ENCODE results near the gene FBXL19. TPM values are rescaled to one million over a fixed set of nuclear protein-coding genes. Genes with fewer than 3 reads are reported as not detected.

FBXL19 gene
- total and polyA plus RNA-seq, 2 of the 13 experiments (the other 11 are each of a cell fraction or from before 2014, with no cell fraction given): 6.0 to 13.7 TPM

DNA sequence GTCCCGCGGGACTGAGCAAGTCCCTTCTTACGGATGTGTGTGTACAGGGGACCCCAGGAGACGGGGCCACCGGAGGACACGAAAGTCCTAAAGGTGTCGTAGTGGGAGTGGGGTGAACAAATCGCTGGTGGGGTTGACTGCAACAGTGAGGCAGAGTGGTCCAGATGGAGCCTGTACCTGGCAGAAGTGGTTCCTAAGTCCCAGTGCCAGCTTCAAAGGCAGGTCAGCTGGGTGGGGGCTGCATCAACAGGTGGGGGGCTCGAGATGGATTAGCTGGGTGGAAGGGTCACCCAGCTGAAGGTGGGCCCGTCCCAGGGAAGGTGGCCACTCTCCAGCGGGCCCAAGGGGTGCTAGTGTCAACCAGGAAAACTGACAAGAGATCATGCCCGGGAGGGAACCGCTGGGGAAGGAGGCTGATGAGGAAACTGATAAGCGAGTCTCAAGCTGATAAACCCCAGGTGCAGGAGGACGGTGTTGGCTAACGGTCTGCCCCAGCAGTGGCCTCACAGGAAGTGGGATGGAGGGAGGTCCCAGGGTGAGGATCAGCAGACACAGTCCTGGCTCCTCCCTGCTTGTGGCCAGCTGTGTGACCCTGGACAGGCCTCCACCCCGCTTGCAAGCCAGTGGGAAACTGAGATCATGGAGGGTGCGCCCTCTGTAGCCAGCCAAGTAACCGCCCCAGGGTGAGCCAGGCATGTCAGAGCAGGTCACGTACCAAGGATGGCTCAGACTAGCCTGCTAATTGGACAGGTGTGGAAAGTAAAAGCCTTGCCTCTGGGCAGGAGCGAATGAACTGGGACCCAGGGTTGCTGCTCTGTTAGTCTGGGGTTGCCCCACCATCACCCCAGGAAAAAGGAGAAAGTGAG is 26.5 kb downstream of the FBXL19 start (continued):
- TF ChIP-seq ZNF20 (CRISPR knock-in tag; IDR thresholded peaks at IDR 0.05) (no peak), MAX (IDR thresholded peaks at IDR 0.05) (peak; percentile 56; the same call in 1 of the 2 replicates), ZSCAN25 (CRISPR knock-in tag; IDR thresholded peaks at IDR 0.05) (peak; percentile 79; the same call in 1 of the 2 replicates), SP1 (IDR thresholded peaks at IDR 0.05) (no peak), SP1 (CRISPR knock-in tag; IDR thresholded peaks at IDR 0.05) (peak; percentile 84), SALL2 (CRISPR knock-in tag; IDR thresholded peaks at IDR 0.05) (0 out of 2 replicates have a peak, but pooled peaks have one; percentile 48), ZBTB4 (CRISPR knock-in tag; IDR thresholded peaks at IDR 0.05; ENCODE audit: borderline replicate concordance) (peak; percentile 84; the same call in 1 of the 2 replicates), ZNF251 (CRISPR knock-in tag; IDR thresholded peaks at IDR 0.05) (peak; percentile 93)
- TF ChIP-seq, protein P1, sequence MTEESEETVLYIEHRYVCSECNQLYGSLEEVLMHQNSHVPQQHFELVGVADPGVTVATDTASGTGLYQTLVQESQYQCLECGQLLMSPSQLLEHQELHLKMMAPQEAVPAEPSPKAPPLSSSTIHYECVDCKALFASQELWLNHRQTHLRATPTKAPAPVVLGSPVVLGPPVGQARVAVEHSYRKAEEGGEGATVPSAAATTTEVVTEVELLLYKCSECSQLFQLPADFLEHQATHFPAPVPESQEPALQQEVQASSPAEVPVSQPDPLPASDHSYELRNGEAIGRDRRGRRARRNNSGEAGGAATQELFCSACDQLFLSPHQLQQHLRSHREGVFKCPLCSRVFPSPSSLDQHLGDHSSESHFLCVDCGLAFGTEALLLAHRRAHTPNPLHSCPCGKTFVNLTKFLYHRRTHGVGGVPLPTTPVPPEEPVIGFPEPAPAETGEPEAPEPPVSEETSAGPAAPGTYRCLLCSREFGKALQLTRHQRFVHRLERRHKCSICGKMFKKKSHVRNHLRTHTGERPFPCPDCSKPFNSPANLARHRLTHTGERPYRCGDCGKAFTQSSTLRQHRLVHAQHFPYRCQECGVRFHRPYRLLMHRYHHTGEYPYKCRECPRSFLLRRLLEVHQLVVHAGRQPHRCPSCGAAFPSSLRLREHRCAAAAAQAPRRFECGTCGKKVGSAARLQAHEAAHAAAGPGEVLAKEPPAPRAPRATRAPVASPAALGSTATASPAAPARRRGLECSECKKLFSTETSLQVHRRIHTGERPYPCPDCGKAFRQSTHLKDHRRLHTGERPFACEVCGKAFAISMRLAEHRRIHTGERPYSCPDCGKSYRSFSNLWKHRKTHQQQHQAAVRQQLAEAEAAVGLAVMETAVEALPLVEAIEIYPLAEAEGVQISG (CRISPR knock-in tag; IDR thresholded peaks at IDR 0.05): peak; percentile 90
- TF ChIP-seq, protein P2, sequence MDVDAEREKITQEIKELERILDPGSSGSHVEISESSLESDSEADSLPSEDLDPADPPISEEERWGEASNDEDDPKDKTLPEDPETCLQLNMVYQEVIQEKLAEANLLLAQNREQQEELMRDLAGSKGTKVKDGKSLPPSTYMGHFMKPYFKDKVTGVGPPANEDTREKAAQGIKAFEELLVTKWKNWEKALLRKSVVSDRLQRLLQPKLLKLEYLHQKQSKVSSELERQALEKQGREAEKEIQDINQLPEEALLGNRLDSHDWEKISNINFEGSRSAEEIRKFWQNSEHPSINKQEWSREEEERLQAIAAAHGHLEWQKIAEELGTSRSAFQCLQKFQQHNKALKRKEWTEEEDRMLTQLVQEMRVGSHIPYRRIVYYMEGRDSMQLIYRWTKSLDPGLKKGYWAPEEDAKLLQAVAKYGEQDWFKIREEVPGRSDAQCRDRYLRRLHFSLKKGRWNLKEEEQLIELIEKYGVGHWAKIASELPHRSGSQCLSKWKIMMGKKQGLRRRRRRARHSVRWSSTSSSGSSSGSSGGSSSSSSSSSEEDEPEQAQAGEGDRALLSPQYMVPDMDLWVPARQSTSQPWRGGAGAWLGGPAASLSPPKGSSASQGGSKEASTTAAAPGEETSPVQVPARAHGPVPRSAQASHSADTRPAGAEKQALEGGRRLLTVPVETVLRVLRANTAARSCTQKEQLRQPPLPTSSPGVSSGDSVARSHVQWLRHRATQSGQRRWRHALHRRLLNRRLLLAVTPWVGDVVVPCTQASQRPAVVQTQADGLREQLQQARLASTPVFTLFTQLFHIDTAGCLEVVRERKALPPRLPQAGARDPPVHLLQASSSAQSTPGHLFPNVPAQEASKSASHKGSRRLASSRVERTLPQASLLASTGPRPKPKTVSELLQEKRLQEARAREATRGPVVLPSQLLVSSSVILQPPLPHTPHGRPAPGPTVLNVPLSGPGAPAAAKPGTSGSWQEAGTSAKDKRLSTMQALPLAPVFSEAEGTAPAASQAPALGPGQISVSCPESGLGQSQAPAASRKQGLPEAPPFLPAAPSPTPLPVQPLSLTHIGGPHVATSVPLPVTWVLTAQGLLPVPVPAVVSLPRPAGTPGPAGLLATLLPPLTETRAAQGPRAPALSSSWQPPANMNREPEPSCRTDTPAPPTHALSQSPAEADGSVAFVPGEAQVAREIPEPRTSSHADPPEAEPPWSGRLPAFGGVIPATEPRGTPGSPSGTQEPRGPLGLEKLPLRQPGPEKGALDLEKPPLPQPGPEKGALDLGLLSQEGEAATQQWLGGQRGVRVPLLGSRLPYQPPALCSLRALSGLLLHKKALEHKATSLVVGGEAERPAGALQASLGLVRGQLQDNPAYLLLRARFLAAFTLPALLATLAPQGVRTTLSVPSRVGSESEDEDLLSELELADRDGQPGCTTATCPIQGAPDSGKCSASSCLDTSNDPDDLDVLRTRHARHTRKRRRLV (CRISPR knock-in tag; IDR thresholded peaks at IDR 0.05): no peak

Data from HepG2 (cell line).